IPS DF 4.7 (cell line): ENCODE measurements around the gene VPS33B.
A peak's percentile ranks its signal among the peaks of the same experiment; 100 is the strongest.
"Not testable (repeated sequence)": the region's sequence is repeated elsewhere in the genome, so short reads cannot be mapped to it uniquely, and the experiment has no call there.

Experiments
- DNase-seq: peaks from one replicate; pipeline ENCODE4 v3.0.0-alpha.2; 2013; ENCODE audit warnings: low spot score; ENCODE audit errors: extremely low read depth

The VPS33B gene

GRCh38 chr15:91032919-91033803 is 10.8 kb upstream of the VPS33B start:
- DNase-seq = peak; percentile 84

- DNase-seq = no peak
Observed at GRCh38 chr15:91031796-91032195, 9.4 kb upstream of the VPS33B start.

DNA sequence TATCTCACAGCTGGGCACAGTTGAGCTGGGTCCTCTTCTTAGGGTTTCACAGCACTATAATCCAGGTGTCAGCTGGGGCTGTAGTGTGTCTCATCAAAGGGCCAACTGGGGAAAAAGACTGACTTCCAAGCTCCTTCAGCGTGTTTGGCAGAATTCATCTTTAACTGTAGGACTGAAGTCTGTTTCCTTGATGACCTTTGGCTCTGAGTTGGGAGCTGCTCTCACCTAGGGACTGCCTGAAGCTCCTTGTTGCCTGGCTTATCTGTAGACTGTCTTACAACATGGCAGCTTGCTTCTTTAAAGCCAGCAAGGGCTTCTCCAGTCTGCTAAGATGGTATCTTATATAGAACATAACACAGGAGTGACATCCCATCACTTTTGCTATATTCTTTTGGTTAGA is 5.3 kb upstream of the VPS33B start:
- no peak for DNase-seq

DNA sequence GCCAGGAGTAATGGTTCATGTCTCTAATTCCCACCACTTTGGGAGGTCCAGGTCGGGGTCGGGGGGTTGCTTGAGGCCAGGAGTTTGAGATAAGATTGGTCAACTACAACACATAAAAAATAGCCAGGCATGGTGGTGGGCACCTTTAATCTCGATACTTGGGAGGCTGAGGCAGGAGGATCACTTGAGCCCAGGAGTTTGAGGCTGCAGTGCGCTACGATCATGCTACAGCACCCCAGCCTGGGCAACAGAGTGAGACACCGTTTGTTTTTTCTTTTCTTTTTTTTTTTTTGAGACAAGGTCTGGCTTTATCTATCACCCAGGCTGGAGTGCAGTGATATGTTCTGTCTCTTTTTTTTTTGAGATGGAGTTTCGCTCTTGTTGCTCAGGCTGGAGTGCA is 1.3 kb upstream of the VPS33B start:
- no peak for DNase-seq

GRCh38 chr15:91022832-91023129 is 387 bp upstream of the VPS33B start:
- DNase-seq = no peak

GRCh38 chr15:91021516-91022074 is 799 bp downstream of the VPS33B start:
- DNase-seq = no peak

DNA sequence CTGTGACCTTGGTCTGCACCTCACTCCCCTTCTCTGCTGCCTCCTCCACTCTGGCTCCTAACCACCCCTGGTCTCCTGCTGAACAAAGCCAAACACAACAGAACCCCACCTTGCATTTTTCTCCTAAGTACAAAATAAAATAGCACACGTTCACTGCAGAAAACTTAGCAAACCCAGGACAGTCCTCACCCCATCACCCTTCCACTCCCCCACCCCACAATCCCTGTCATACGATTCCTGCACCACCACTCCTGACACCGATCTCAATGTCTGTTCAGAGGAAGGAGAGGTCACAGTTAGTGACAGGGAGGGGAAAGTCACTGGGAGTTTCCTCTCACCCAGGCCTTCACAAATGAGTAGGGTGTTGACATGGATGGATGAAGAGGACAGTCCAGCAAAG is 4.2 kb downstream of the VPS33B start:
- DNase-seq = no peak

- DNase-seq = no peak
Observed at GRCh38 chr15:91017716-91018115, 4.7 kb downstream of the VPS33B start.

- DNase-seq = not testable (repeated sequence)
Observed at GRCh38 chr15:91013701-91014100, 8.7 kb downstream of the VPS33B start.

GRCh38 chr15:91007266-91007665 is 15.1 kb downstream of the VPS33B start:
- DNase-seq = no peak

DNA sequence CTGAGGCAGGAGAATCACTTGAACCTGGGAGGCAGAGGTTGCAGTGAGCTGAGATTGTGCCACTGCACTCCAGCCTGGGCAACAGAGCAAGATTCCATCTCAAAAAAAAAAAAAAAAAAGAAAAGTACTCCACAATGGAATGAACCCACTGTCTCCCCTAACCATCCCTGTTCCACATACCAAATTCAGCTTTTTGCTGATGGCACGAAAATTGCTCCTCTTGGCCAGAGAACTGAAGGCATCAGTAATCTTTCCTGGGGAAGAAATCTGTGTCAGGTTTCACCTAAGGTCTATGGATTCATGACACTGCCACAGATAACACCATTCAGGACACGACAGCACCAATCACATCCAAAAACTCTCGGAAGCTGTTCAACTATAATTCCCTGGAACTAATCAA is 21.2 kb downstream of the VPS33B start:
- no peak for DNase-seq

DNA sequence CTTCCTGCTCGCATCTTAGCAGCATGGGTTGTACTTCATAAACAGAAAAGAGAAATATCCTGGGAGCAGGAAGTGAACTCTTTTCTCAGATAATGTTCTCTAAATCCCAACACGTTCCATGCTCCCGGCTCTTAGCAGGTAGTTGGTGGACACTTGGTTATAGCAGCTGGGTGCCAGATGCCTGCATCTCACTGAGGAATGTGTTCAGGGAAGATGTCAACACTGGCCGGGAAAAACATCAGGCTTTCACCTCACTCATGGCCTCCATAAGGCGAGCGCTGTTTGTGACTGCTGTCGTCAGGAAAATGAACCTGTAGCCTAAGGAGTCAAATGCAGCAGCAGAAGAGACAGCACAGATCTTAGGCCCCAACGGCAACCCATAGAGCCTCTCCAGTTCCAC is 23.7 kb downstream of the VPS33B start:
- DNase-seq = no peak

DNA sequence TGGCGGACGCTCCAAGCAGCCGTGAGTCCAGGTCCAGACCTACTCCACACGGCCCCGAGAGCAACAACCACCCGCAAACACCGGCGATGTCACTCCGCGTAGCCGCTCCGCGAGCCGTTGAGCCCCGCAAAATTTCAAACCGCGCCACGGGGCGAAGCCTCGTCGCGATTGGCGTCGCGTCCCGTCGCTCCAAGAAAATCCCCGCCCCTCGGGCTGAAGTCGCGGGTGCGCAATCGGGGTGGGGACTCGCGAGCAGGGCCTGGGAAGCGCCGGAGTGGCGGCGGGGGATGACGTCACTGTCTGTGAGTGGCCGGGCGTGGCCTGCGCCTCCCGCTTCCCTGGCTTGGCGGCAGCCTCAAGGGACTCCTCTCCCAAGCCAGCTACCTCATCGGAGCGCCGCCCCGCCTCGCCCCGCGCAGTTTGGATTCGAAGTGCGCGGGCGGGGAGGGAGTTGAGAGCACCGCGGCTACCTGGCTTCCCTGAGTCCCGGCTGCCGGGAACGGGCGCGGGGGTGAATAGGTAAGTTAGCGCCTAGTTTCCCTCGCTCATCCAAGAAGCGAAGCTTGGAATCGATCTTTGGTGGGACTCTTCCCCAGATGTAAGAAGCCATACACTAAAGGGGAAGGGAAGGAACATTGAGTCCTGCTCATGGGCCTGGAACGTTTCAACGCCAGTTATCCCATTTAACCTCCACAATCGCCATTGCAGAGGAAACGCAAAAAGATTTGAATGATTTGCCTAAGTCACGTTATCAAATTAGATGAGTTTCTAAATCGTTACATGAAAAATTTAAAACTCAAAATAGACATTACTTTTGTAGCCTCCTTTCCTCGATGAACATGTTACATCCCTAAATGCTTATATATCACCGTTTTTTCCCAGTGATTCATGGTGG is 27.7 kb downstream of the VPS33B start, which contains the start of gene PRC1:
TSS of gene PRC1 (minus strand) at position 119 of the 895 bp plus-strand sequence. CDS start at position 1, 118 bp downstream.
- peak; percentile 76 for DNase-seq

GRCh38 chr15:90994059-90994416 is 28.4 kb downstream of the VPS33B start:
- DNase-seq = no peak

- no peak for DNase-seq
Observed at GRCh38 chr15:90991587-90992285, 30.7 kb downstream of the VPS33B start.

DNA sequence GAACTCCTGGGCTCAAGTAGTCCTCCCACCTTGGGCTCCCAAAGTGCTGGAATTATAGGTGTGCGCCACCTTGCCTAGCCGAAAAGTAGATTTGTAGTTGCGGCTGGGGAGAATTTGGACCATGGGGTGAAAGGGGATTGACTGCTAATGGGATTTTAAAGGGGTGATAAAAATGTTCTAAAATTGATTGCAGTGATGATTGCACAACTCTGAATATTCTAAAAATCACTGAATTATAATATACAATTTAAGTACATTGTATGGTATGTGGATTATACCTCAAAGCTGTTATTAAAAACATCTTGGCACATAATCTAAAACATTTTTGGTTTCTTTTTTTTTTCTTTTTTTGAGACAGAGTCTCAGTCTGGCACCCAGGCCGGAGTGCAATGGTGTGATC is 31.9 kb downstream of the VPS33B start:
- DNase-seq = no peak

DNA sequence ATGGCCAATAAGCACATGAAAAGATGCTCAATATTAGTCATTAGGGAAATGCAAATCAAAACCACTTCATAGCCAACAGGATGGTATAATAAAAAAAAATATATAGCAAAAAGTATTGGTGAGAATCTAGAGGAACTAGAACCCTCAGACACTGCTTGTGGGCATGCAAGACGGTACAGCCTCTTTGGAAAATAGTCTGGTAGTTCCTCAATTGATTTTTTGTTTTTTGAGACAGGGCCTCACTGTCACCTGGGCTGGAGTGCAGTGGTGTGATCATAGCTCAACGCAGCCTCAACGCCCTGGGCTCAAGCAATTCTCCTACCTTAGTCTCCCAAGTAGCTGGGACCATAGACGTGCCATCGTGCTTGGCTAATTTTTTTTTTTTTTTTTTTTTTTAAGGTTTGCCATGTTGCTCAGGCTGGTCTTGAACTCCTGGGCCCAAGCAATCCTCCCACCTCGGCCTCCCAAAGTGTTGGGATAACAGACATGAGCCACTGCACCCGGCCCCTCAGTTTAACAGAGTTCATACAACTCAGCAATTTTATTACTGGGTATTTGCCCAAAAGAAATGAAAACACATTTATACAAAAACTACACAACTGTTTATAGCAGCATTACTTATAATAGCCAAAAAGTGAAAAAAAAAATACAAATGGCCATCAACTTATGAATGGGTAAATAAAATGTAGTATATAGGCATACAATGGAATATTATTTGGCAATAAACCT is 33.2 kb downstream of the VPS33B start:
- no peak for DNase-seq

GRCh38 chr15:90988296-90988695 is 34.1 kb downstream of the VPS33B start:
- no peak for DNase-seq

GRCh38 chr15:90987561-90988141 is 34.7 kb downstream of the VPS33B start:
- no peak for DNase-seq

- no peak for DNase-seq
Observed at GRCh38 chr15:90986790-90987507, 35.4 kb downstream of the VPS33B start.
